GM23338 (cell line): ENCODE results near the gene SCRG1.

Experiments
- CREB1 ChIP-seq: fragments of 250-450 bp; sonication (Bioruptor Pico); IDR thresholded peaks from 2 replicates; pipeline ENCODE4 v1.5.0; 2020; ENCODE audit warnings: low read depth, mild to moderate bottlenecking, moderate library complexity
- CTCF ChIP-seq, 2 experiments: fragments of 200-600 bp in 1 of 2; sonication (generic) in 1 of 2; conservative IDR thresholded peaks; 2 replicates each; pipeline versions ENCODE4 v1.5.1 to v1.6.1; 2016 to 2017; ENCODE audit warnings: antibody characterized with exemption in 2 of 2, low read depth in 2 of 2, mild to moderate bottlenecking in 2 of 2, moderate library complexity in 1 of 2
- EZH2phosphoT487 ChIP-seq: fragments of 200-600 bp; sonication (generic); IDR thresholded peaks from one replicate; pipeline ENCODE4 v1.8.1; 2018; ENCODE audit warnings: antibody characterized with exemption; ENCODE audit not compliant: unreplicated experiment
- POLR2AphosphoS5 ChIP-seq: IDR thresholded peaks from 2 replicates; pipeline ENCODE4 v1.6.1; 2016; ENCODE audit warnings: antibody characterized with exemption, low read depth
- REST ChIP-seq: IDR thresholded peaks from one replicate; pipeline ENCODE4 v1.6.1; 2018; ENCODE audit warnings: antibody characterized with exemption; ENCODE audit not compliant: unreplicated experiment
- STAT1 ChIP-seq: IDR thresholded peaks from one replicate; pipeline ENCODE4 v1.6.1; 2016; ENCODE audit warnings: antibody characterized with exemption; ENCODE audit not compliant: unreplicated experiment

GRCh38 chr4:173436149-173436579 lies 37.2 kb upstream of the SCRG1 start:
- TF ChIP-seq REST (no peak), CTCF (conservative IDR thresholded peaks at IDR 0.05; ENCODE audit: low read depth in 2 of 2) (no peak), POLR2AphosphoS5 (no peak), CREB1 (no peak), STAT1 (no peak), EZH2phosphoT487 (no peak)
